Trophoblast cell (in vitro differentiated cells and primary cell): ENCODE measurements around the gene ORAI2.
"Not testable (repeated sequence)": the region's sequence is repeated elsewhere in the genome, so short reads cannot be mapped to it uniquely, and the experiment has no call there.

Experiments
- DNase-seq, 2 donors: peaks; one replicate each; pipeline ENCODE4 v3.0.0-alpha.2; 2016
- H2AFZ ChIP-seq: 2 replicates; pipeline ENCODE4 v1.6.1; 2013; ENCODE audit warnings: low read length, moderate library complexity, mild to moderate bottlenecking; ENCODE audit not compliant: insufficient read depth, poor library complexity
- H2AK5ac ChIP-seq: 2 replicates; pipeline ENCODE4 v1.6.1; 2013; ENCODE audit warnings: mild to moderate bottlenecking, low read length
- H2BK120ac ChIP-seq: 2 replicates; pipeline ENCODE4 v1.6.1; 2013; ENCODE audit warnings: low read length, mild to moderate bottlenecking, moderate library complexity; ENCODE audit not compliant: insufficient read depth, poor library complexity
- H2BK12ac ChIP-seq: 2 replicates; pipeline ENCODE4 v1.6.1; 2013; ENCODE audit warnings: mild to moderate bottlenecking, low read length, moderate library complexity
- H2BK5ac ChIP-seq: 2 replicates; pipeline ENCODE4 v1.6.1; 2013; ENCODE audit warnings: low read length, low read depth, moderate library complexity, mild to moderate bottlenecking; ENCODE audit not compliant: poor library complexity
- H3K14ac ChIP-seq: 2 replicates; pipeline ENCODE4 v1.6.1; 2013; ENCODE audit warnings: mild to moderate bottlenecking, low read length
- H3K18ac ChIP-seq: 2 replicates; pipeline ENCODE4 v1.6.1; 2013; ENCODE audit warnings: mild to moderate bottlenecking, low read length
- H3K23ac ChIP-seq: 2 replicates; pipeline ENCODE4 v1.6.1; 2013; ENCODE audit warnings: low read length
- H3K27ac ChIP-seq: 2 replicates; pipeline ENCODE4 v1.5.1; 2013; ENCODE audit warnings: low read depth, mild to moderate bottlenecking, inconsistent platforms, low read length, moderate library complexity
- H3K27me3 ChIP-seq: 2 replicates; pipeline ENCODE4 v1.6.1; 2013; ENCODE audit warnings: inconsistent platforms, mild to moderate bottlenecking, low read length, moderate library complexity; ENCODE audit not compliant: insufficient read depth
- H3K36me3 ChIP-seq, 2 experiments: 1 replicate in 1 of 2; 2 replicates in 1 of 2; pipeline ENCODE4 v1.6.1; 2013; ENCODE audit warnings: low read length in 2 of 2, mild to moderate bottlenecking in 2 of 2, moderate library complexity in 1 of 2; ENCODE audit not compliant: insufficient read depth in 2 of 2, control insufficient read depth in 1 of 2
- H3K4ac ChIP-seq: 2 replicates; pipeline ENCODE4 v1.6.1; 2013; ENCODE audit warnings: low read depth, mild to moderate bottlenecking, low read length, moderate library complexity
- H3K4me1 ChIP-seq, 2 experiments: 1 replicate in 1 of 2; 2 replicates in 1 of 2; pipeline ENCODE4 v1.6.1; 2013; ENCODE audit warnings: low read length in 2 of 2, mild to moderate bottlenecking in 2 of 2, moderate library complexity in 1 of 2; ENCODE audit not compliant: insufficient read depth in 2 of 2, control insufficient read depth in 1 of 2
- H3K4me2 ChIP-seq: 2 replicates; pipeline ENCODE4 v1.6.1; 2013; ENCODE audit warnings: inconsistent platforms, mild to moderate bottlenecking, low read length, moderate library complexity
- H3K4me3 ChIP-seq: 2 replicates; pipeline ENCODE4 v1.5.1; 2013; ENCODE audit warnings: mild to moderate bottlenecking, low read depth, low read length, inconsistent platforms
- H3K79me1 ChIP-seq: one replicate; pipeline ENCODE4 v1.6.1; 2013; ENCODE audit warnings: low read length
- H3K79me2 ChIP-seq: 2 replicates; pipeline ENCODE4 v1.6.1; 2013; ENCODE audit warnings: low read length, mild to moderate bottlenecking; ENCODE audit not compliant: control insufficient read depth, insufficient read depth, poor library complexity
- H3K9ac ChIP-seq: 2 replicates; pipeline ENCODE4 v1.6.1; 2013; ENCODE audit warnings: mild to moderate bottlenecking, low read length
- H3K9me3 ChIP-seq: 2 replicates; pipeline ENCODE4 v1.6.1; 2013; ENCODE audit warnings: low read depth, mild to moderate bottlenecking, control low read depth, inconsistent platforms, low read length; ENCODE audit not compliant: insufficient read depth
- H4K12ac ChIP-seq: 2 replicates; pipeline ENCODE4 v1.6.1; 2013; ENCODE audit warnings: low read depth, mild to moderate bottlenecking, low read length, moderate library complexity
- H4K8ac ChIP-seq: 2 replicates; pipeline ENCODE4 v1.6.1; 2013; ENCODE audit warnings: low read depth, mild to moderate bottlenecking, low read length, moderate library complexity
- H4K91ac ChIP-seq: one replicate; pipeline ENCODE4 v1.6.1; 2013; ENCODE audit warnings: low read depth, mild to moderate bottlenecking, low read length, moderate library complexity
- WGBS: extraction: QIAGEN DNeasy Blood & Tissue Kit; methylation state at CpG from one replicate; pipeline ENCODE4 v1.1.7; 2013; ENCODE audit warnings: missing lambda C conversion rate; ENCODE audit not compliant: insufficient read length, insufficient coverage; ENCODE audit errors: extremely low coverage; 5-methylcytosine and 5-hydroxymethylcytosine counted together

Gene ORAI2

GRCh38 chr7:102454932-102455331 lies 21.6 kb downstream of the ORAI2 start:
- not testable (repeated sequence) for H3K4me2 ChIP-seq, H2BK120ac ChIP-seq, H3K27me3 ChIP-seq, H3K79me2 ChIP-seq, H3K4ac ChIP-seq, H3K23ac ChIP-seq, H2BK12ac ChIP-seq, H2AK5ac ChIP-seq, H4K91ac ChIP-seq, H3K79me1 ChIP-seq, DNase-seq, H4K12ac ChIP-seq, H3K18ac ChIP-seq, H2BK5ac ChIP-seq, H4K8ac ChIP-seq, H3K9me3 ChIP-seq, H3K4me1 ChIP-seq, H3K27ac ChIP-seq, H2AFZ ChIP-seq, H3K9ac ChIP-seq, H3K4me3 ChIP-seq, H3K14ac ChIP-seq
- no CpG with 5 or more reads among the region's 10 CpGs for WGBS
- peaks cover 23 to 30% of the 10 kb centered on the region in 2 experiments for H3K36me3 ChIP-seq

- peaks cover 23 to 30% of the 10 kb centered on the region in 2 experiments for H3K36me3 ChIP-seq
- H2BK5ac ChIP-seq = no peak overlapping the region
- no CpG with 5 or more reads among the region's 11 CpGs for WGBS
- no peak overlapping the region for H3K27ac ChIP-seq
- H3K18ac ChIP-seq = no peak overlapping the region
- no peak for DNase-seq
- no peak overlapping the region for H3K4me2 ChIP-seq
- no peaks in the 10 kb centered on the region for H3K9me3 ChIP-seq
- H3K14ac ChIP-seq = no peak overlapping the region
- H3K79me2 ChIP-seq = no peaks in the 10 kb centered on the region
- no peaks in the 10 kb centered on the region for H3K27me3 ChIP-seq
- peaks cover 2% of the 10 kb centered on the region for H3K79me1 ChIP-seq
- no peak overlapping the region for H3K23ac ChIP-seq
- no peak overlapping the region for H3K4me3 ChIP-seq
- H2AK5ac ChIP-seq = no peak overlapping the region
- no peak overlapping the region for H3K9ac ChIP-seq
- peaks cover 3 to 5% of the 10 kb centered on the region in 2 experiments for H3K4me1 ChIP-seq
- no peak overlapping the region for H2BK12ac ChIP-seq
- no peak overlapping the region for H4K12ac ChIP-seq
- H2BK120ac ChIP-seq = no peak overlapping the region
- H3K4ac ChIP-seq = no peak overlapping the region
- no peak overlapping the region for H4K8ac ChIP-seq
- H2AFZ ChIP-seq = no peak overlapping the region
- no peak overlapping the region for H4K91ac ChIP-seq
Observed at GRCh38 chr7:102455596-102455995, 22.2 kb downstream of the ORAI2 start.

GRCh38 chr7:102456327-102456726 lies 23.0 kb downstream of the ORAI2 start:
- Histone ChIP-seq H3K14ac (no peak overlapping the region), H2BK120ac (no peak overlapping the region), H2AFZ (no peak overlapping the region), H3K18ac (no peak overlapping the region), H2BK12ac (no peak overlapping the region), H4K91ac (no peak overlapping the region), H4K12ac (no peak overlapping the region), H3K9me3 (no peaks in the 10 kb centered on the region), H3K23ac (no peak overlapping the region), H3K9ac (no peak overlapping the region), H4K8ac (no peak overlapping the region), H3K27ac (no peak overlapping the region), H3K79me2 (no peaks in the 10 kb centered on the region), H3K4me3 (no peak overlapping the region), H2AK5ac (no peak overlapping the region), H3K4me1 (peaks cover 3 to 4% of the 10 kb centered on the region in 2 experiments), H3K36me3 (peaks cover 23 to 30% of the 10 kb centered on the region in 2 experiments), H3K79me1 (peaks cover 2% of the 10 kb centered on the region), H3K4ac (no peak overlapping the region), H3K27me3 (no peaks in the 10 kb centered on the region), H3K4me2 (no peak overlapping the region), H2BK5ac (no peak overlapping the region)
- no CpG with 5 or more reads among the region's 10 CpGs for WGBS
- DNase-seq = no peak

GRCh38 chr7:102457352-102457924 lies 24.1 kb downstream of the ORAI2 start:
- H3K18ac ChIP-seq = no peak overlapping the region
- no peak overlapping the region for H3K27ac ChIP-seq
- no peak overlapping the region for H3K23ac ChIP-seq
- no peak overlapping the region for H3K4me3 ChIP-seq
- H4K12ac ChIP-seq = no peak overlapping the region
- no peak overlapping the region for H4K8ac ChIP-seq
- H3K4me2 ChIP-seq = no peak overlapping the region
- no peak overlapping the region for H2BK120ac ChIP-seq
- H3K4me1 ChIP-seq = no peaks in the 10 kb centered on the region
- H3K79me1 ChIP-seq = no peaks in the 10 kb centered on the region
- WGBS = no CpG with 5 or more reads among the region's 40 CpGs
- H3K27me3 ChIP-seq = no peaks in the 10 kb centered on the region
- no peak overlapping the region for H2AK5ac ChIP-seq
- no peak overlapping the region for H3K4ac ChIP-seq
- no peak overlapping the region for H4K91ac ChIP-seq
- no peaks in the 10 kb centered on the region for H3K9me3 ChIP-seq
- no peak overlapping the region for H2AFZ ChIP-seq
- no peak overlapping the region for H3K14ac ChIP-seq
- no peaks in the 10 kb centered on the region for H3K79me2 ChIP-seq
- no peak overlapping the region for H2BK5ac ChIP-seq
- no peak overlapping the region for H3K9ac ChIP-seq
- no peak for DNase-seq
- peaks cover 23 to 30% of the 10 kb centered on the region in 2 experiments for H3K36me3 ChIP-seq
- no peak overlapping the region for H2BK12ac ChIP-seq
